Mucosa of descending colon (tissue), 3 donors: ENCODE data around the gene SIGLEC5. TPM values are rescaled to one million over a fixed set of nuclear protein-coding genes. Genes with fewer than 3 reads are reported as not detected.

Experiments used
- ATAC-seq: fragments of 200-7000 bp; cut with Tn5 transposase; one replicate; pipeline ENCODE4 v1.9.1; 2020; ENCODE audit warnings: mild to moderate bottlenecking, moderate library complexity
- DNase-seq, 3 donors: peaks; one replicate each; pipeline ENCODE4 v3.0.0-alpha.2; 2020
- H3K36me3 ChIP-seq: fragments of 200-600 bp; one replicate; pipeline ENCODE4 v1.8.0; 2021; ENCODE audit warnings: low read depth, mild to moderate bottlenecking
- H3K4me1 ChIP-seq: fragments of 200-600 bp; one replicate; pipeline ENCODE4 v1.8.0; 2021; ENCODE audit warnings: low read depth, mild to moderate bottlenecking
- H3K4me3 ChIP-seq: fragments of 200-600 bp; one replicate; pipeline ENCODE4 v1.8.0; 2021; ENCODE audit warnings: mild to moderate bottlenecking
- H3K9me3 ChIP-seq: fragments of 200-600 bp; one replicate; pipeline ENCODE4 v1.8.0; 2021; ENCODE audit warnings: mild to moderate bottlenecking
- CTCF ChIP-seq: fragments of 200-600 bp; IDR thresholded peaks from one replicate; pipeline ENCODE4 v1.8.0; 2022; ENCODE audit warnings: antibody characterized with exemption, mild to moderate bottlenecking
- intact Hi-C, 2 donors: fragments of 100-400 bp; cut with DNase I in 1 of 2; cut with micrococcal nuclease in 1 of 2; formaldehyde crosslinking; loops; one replicate each; pipeline versions ENCODE4 v1.11.0 to v1.11.1; 2022; cut with DNase I, micrococcal nuclease
- total RNA-seq, 3 donors: library from RNA; stranded (reverse); fragmentation: NEBNext Ultra II Directional in 2 of 3; extraction: Animal tissue kit (Norgen Biotek cat#: 25700) in 2 of 3; gene quantifications; one replicate each; pipeline versions ENCODE4 v1.2.1 to v1.2.4, GENCODE V29; 2021 to 2023
- donor health status: DM: no; HTN: no; CAD: no; lungs with moderate emphysema.
- donor health status: DM: no; HTN: no; CAD: no.
- donor health status: DM: no; HTN: yes; CAD: no.

The SIGLEC5 gene
- total RNA-seq, 3 donors from 2014 or later: 0.32 to 0.84 TPM; not detected in 1

DNA sequence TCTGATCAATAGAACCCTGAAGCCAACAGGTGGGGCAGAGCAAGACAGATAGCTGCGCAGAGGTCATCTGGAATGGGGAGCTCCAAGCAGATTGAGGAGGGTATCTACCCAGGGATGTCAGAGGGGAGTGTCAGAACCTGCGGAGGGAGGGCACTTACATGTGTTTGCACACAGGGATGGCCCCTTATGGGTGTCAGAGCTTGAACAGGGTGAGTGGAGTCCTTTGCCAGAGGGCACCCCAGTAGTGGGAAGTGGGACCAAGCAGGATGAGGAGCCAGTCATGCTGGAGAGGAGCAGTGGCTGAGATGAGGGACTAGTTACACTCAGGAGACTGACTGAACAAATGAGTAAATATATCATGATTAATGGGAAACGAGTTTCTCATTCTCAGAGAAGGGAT is 33.4 kb upstream of the SIGLEC5 start:
- intact Hi-C loops: no loop called here
- no peaks in the 10 kb centered on the region for H3K9me3 ChIP-seq
- no peak overlapping the region for H3K4me3 ChIP-seq
- H3K4me1 ChIP-seq: no peaks in the 10 kb centered on the region
- H3K36me3 ChIP-seq: no peaks in the 10 kb centered on the region
- ATAC-seq (no peak), DNase-seq (no peak)
- TF ChIP-seq CTCF: no peak

GRCh38 chr19:51660975-51661600 is 30.9 kb upstream of the SIGLEC5 start:
- no peak for TF ChIP-seq CTCF
- no peak overlapping the region for H3K4me3 ChIP-seq
- H3K36me3 ChIP-seq: no peaks in the 10 kb centered on the region
- H3K9me3 ChIP-seq: no peaks in the 10 kb centered on the region
- intact Hi-C loops: no loop called here
- ATAC-seq (peak; percentile 66), DNase-seq (peak; percentile 55 to 76 (median 57))
- H3K4me1 ChIP-seq: no peaks in the 10 kb centered on the region

DNA sequence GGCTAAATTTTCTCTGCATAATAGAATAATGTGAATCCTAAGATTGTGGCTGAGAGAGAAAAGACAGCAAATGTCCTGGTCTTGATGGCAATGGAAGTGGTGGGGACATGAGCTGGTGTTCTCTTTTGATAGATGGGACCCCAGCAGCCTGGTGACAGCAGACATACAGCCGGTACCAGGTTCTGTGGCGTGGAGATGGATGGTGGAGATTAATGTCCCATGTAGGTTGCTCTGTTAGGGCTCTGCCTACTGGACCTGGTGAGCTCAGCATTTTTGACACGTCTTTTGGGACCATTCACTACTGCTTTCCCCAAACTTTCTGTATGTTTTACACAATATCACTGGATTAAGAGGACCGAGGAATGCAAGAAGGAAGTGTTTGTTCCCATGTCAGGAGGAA is 24.6 kb upstream of the SIGLEC5 start:
- no peak overlapping the region for H3K4me3 ChIP-seq
- no peaks in the 10 kb centered on the region for H3K4me1 ChIP-seq
- DNase-seq (no peak), ATAC-seq (no peak)
- H3K36me3 ChIP-seq: no peaks in the 10 kb centered on the region
- peaks cover 2% of the 10 kb centered on the region for H3K9me3 ChIP-seq
- TF ChIP-seq CTCF: no peak
- intact Hi-C loops: loop anchor here in 1 of 2 donors (5.0 kb wide), 1 partner anchor 177 kb away; the partner anchor contains the start of gene CEACAM18

DNA sequence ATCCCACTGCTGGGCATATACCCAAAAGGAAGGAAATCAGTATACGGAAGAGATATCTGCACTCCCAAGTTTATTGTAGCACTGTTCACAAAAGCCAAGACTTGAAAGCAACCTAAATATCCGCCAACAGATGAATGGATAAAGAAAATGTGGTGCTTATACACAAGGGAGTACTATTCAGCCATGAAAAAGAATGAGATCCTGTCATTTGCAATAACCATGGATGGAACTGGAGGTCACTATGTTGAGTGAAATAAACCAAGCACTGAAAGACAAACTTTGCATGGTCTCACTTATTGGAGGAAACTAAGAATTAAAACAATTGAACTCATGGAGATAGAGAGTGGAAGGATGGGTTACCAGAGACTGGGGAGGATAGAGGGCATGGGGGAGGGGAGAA is 23.0 kb upstream of the SIGLEC5 start:
- ATAC-seq: no peak
- intact Hi-C loops: no loop called here
- Histone ChIP-seq H3K9me3 (peaks cover 2% of the 10 kb centered on the region), H3K36me3 (no peaks in the 10 kb centered on the region), H3K4me1 (no peaks in the 10 kb centered on the region), H3K4me3 (no peak overlapping the region)
- no peak for DNase-seq
- no peak for TF ChIP-seq CTCF

- no peak for TF ChIP-seq CTCF
- no peak for ATAC-seq
- Histone ChIP-seq H3K4me3 (no peak overlapping the region), H3K36me3 (no peaks in the 10 kb centered on the region), H3K9me3 (peaks cover 2% of the 10 kb centered on the region), H3K4me1 (no peaks in the 10 kb centered on the region)
- intact Hi-C loops: no loop called here
- no peak for DNase-seq
These were observed 22.1 kb upstream of the SIGLEC5 start for GRCh38 chr19:51652266-51652665.
